Nucleus accumbens (tissue), 56 donors: ENCODE results near the gene PSRC1.

Source experiments
- DNase-seq, 56 donors: peaks; one replicate each; lab custom pipeline; 2025; lab: John Stamatoyannopoulos, UW

The PSRC1 gene

GRCh38 chr1:109273570-109274288, 9.2 kb downstream of the PSRC1 start:
- no peak for DNase-seq

GRCh38 chr1:109272831-109273547, 10.0 kb downstream of the PSRC1 start:
- DNase-seq = no peak

- DNase-seq = no peak
These were observed 10.7 kb downstream of the PSRC1 start for GRCh38 chr1:109272021-109272799.

GRCh38 chr1:109271458-109271857, 11.5 kb downstream of the PSRC1 start:
- DNase-seq = no peak

GRCh38 chr1:109270623-109271317, 12.2 kb downstream of the PSRC1 start:
- no peak for DNase-seq

- no peak for DNase-seq
These were observed 12.8 kb downstream of the PSRC1 start for GRCh38 chr1:109269981-109270622.

GRCh38 chr1:109269212-109269980, 13.5 kb downstream of the PSRC1 start:
- no peak for DNase-seq

- DNase-seq = peak in 5 of 56 donors; percentile 29 to 49 (median 36)
These were observed 14.3 kb downstream of the PSRC1 start for GRCh38 chr1:109268431-109269211.

GRCh38 chr1:109267743-109268300, 15.1 kb downstream of the PSRC1 start:
- no peak for DNase-seq

GRCh38 chr1:109266965-109267364, 16.0 kb downstream of the PSRC1 start:
- no peak for DNase-seq

GRCh38 chr1:109265741-109266330, 17.1 kb downstream of the PSRC1 start:
- no peak for DNase-seq

GRCh38 chr1:109265016-109265415, 17.9 kb downstream of the PSRC1 start:
- no peak for DNase-seq

GRCh38 chr1:109264379-109264755, 18.6 kb downstream of the PSRC1 start:
- DNase-seq = no peak

GRCh38 chr1:109263597-109264378, 19.2 kb downstream of the PSRC1 start:
- DNase-seq = peak in 53 of 56 donors; percentile 36 to 89 (median 78)

GRCh38 chr1:109263234-109263596, 19.7 kb downstream of the PSRC1 start:
- peak in 2 of 56 donors; percentile 52 to 72 for DNase-seq

GRCh38 chr1:109262231-109263055, 20.5 kb downstream of the PSRC1 start:
- no peak for DNase-seq
